Gastrocnemius medialis (tissue), 4 donors: ENCODE measurements around the gene SMOC2. TPM values are rescaled to one million over a fixed set of nuclear protein-coding genes. Genes with fewer than 3 reads are reported as not detected.
A peak's percentile ranks its signal among the peaks of the same experiment; 100 is the strongest.

ENCODE experiments used
- ATAC-seq, 2 donors: fragments of 150-250 bp; one replicate each; pipeline ENCODE4 v1.9.1; 2016
- DNase-seq, 2 donors: peaks; one replicate each; pipeline ENCODE4 v3.0.0-alpha.2; 2019
- H3K27ac ChIP-seq, 4 donors: fragments of 200-600 bp; sonication (generic); 1 replicate in 1 of 4; 2 replicates in 3 of 4; pipeline ENCODE4 v1.5.1; 2016 to 2018; ENCODE audit warnings: mild to moderate bottlenecking in 2 of 4, moderate library complexity in 1 of 4
- H3K27me3 ChIP-seq, 3 donors: fragments of 200-600 bp; sonication (generic) in 2 of 3; 1 replicate in 1 of 3; 2 replicates in 2 of 3; pipeline versions ENCODE4 v1.5.1 to v1.6.0; 2016 to 2019; ENCODE audit warnings: mild to moderate bottlenecking in 1 of 3, moderate library complexity in 1 of 3
- H3K36me3 ChIP-seq, 2 donors: fragments of 200-600 bp; sonication (generic) in 1 of 2; one replicate each; pipeline ENCODE4 v1.5.1; 2017 to 2018
- H3K4me1 ChIP-seq, 2 donors: fragments of 200-600 bp; sonication (generic) in 1 of 2; one replicate each; pipeline ENCODE4 v1.5.1; 2016 to 2017; ENCODE audit warnings: mild to moderate bottlenecking in 2 of 2
- H3K4me3 ChIP-seq, 4 donors: fragments of 200-600 bp; sonication (generic) in 3 of 4; 1 replicate in 1 of 4; 2 replicates in 3 of 4; pipeline ENCODE4 v1.5.1; 2016 to 2019; ENCODE audit warnings: mild to moderate bottlenecking in 2 of 4
- H3K9me3 ChIP-seq, 3 donors: fragments of 200-600 bp; sonication (generic) in 2 of 3; 1 replicate in 1 of 3; 2 replicates in 2 of 3; pipeline ENCODE4 v1.5.1; 2016 to 2019
- POLR2A ChIP-seq, 2 donors: fragments of 450-650 bp; IDR thresholded peaks; one replicate each; pipeline ENCODE4 v1.6.1; 2017; ENCODE audit warnings: antibody characterized with exemption in 2 of 2, mild to moderate bottlenecking in 2 of 2, moderate library complexity in 2 of 2
- in situ Hi-C, 4 donors: fragments of 200-750 bp; cut with MboI; loops; one replicate each; pipeline versions ENCODE4 v1.15.0 to v1.8.0; 2017; ENCODE audit warnings: low sequenced_read_pairs in 4 of 4
- intact Hi-C: fragments of 100-400 bp; cut with DNase I; formaldehyde crosslinking; loops from one replicate; pipeline ENCODE4 v1.15.1; 2023; ENCODE audit warnings: low total_unique reads
- total RNA-seq, 4 donors: library from RNA; depleted of rRNA; stranded (reverse); fragments of >200 nt; gene quantifications; one replicate each; pipeline versions ENCODE4 v1.1.0 to v1.2.3, GENCODE V29; 2016
- TF ChIP-seq, protein P1 (sequence below), 5 experiments: fragments of 450-650 bp in 3 of 5; fragments of 200-600 bp in 2 of 5; sonication (generic) in 2 of 5; IDR thresholded peaks in 4 of 5; conservative IDR thresholded peaks in 1 of 5; 1 replicate in 4 of 5; 2 replicates in 1 of 5; pipeline ENCODE4 v1.5.1; 2016 to 2019; ENCODE audit warnings: antibody characterized with exemption in 5 of 5, mild to moderate bottlenecking in 3 of 5, moderate library complexity in 3 of 5

The SMOC2 gene
- total RNA-seq, 4 donors from 2014 or later, result 7.2 to 34.4 (median 16.5) TPM

DNA sequence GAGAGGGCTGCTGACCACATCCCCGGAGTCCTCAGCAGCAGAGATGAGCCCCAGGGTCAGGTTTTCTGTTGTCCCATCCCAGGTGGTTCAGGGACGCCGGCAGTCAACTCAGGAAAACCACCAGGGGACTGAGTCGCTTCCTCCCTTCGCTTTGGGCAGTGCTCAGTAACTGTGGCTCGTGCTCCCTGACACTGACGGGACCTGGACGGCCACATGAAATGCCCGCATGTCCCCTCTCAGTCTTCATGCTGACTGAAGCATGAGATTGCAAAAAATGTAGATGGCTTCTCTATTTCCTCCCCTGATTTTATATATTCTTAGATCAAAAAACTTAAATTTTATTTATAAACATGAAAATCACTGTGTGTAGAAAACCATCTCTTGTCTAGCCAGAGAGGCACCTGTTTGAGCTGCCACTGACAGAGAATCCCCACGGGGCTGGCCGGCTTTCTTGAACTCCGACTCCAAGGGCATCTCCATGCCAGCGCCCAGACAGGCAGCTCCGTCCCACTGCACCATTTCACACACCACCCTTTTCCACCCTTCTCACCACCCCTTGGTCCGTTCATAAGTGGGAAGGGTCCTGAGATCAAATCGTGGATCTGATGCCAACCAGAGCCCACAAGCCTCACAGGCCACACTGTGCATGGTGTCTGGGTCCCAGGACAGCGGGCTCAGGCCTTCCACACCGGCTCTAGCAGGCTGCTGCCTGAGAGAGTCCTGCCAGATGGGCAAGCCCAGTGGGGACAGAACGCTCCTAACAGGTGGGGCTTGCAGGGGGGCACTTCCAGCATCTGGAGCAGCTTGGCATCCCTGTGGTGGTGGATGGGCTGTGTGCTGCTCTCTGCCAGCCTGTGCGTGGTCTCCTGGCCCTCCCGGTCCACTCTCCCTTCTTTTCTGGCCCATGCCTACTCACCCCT lies 98.2 kb downstream of the SMOC2 start:
- no peak overlapping the region for H3K4me3 ChIP-seq
- peak overlapping the region in 2 of 4 donors; percentile 4 to 13 for H3K27ac ChIP-seq
- H3K27me3 ChIP-seq, result no peaks in the 10 kb centered on the region
- intact Hi-C loops (no loop called here), in situ Hi-C loops (no loop called here)
- TF ChIP-seq POLR2A (IDR thresholded peaks at IDR 0.05), result no peak
- TF ChIP-seq, protein P1, sequence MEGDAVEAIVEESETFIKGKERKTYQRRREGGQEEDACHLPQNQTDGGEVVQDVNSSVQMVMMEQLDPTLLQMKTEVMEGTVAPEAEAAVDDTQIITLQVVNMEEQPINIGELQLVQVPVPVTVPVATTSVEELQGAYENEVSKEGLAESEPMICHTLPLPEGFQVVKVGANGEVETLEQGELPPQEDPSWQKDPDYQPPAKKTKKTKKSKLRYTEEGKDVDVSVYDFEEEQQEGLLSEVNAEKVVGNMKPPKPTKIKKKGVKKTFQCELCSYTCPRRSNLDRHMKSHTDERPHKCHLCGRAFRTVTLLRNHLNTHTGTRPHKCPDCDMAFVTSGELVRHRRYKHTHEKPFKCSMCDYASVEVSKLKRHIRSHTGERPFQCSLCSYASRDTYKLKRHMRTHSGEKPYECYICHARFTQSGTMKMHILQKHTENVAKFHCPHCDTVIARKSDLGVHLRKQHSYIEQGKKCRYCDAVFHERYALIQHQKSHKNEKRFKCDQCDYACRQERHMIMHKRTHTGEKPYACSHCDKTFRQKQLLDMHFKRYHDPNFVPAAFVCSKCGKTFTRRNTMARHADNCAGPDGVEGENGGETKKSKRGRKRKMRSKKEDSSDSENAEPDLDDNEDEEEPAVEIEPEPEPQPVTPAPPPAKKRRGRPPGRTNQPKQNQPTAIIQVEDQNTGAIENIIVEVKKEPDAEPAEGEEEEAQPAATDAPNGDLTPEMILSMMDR (IDR thresholded peaks at IDR 0.05 in 4 of 5, conservative IDR thresholded peaks at IDR 0.05 in 1 of 5), result no peak
- H3K4me1 ChIP-seq, result peaks cover 8 to 19% of the 10 kb centered on the region in 2 donors
- H3K36me3 ChIP-seq, result no peaks in the 10 kb centered on the region
- no peaks in the 10 kb centered on the region for H3K9me3 ChIP-seq
- ATAC-seq, result no peak
- DNase-seq, result no peak

DNA sequence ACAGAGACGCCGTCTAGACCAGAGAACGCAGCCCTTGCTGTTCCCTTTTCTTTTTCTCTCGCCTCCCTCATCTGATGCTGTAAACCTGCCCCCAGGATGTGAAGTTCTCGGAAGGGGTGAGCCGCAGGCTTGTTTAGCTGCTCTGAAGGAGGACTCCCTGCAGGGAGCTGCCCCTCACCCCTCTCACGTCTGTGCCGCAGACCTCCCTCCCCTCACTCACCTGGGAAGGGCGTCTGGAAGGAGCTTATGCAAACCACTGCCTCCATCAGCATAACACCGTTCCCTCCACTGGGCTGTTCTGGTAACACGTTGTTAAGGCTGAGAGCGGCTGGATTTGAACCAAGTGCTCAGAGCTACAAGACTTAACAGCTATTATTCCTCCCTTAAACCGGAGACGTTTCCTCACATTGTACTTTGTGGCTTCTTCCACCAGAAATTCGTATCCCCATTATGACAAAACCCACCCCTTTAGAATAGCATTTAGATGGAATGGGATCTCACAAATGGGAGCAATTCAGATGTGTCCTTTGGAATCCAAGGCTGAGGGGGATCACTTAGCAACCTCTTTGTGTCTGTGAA lies 99.8 kb downstream of the SMOC2 start:
- TF ChIP-seq, protein P1 (IDR thresholded peaks at IDR 0.05 in 4 of 5, conservative IDR thresholded peaks at IDR 0.05 in 1 of 5), result no peak
- Histone ChIP-seq H3K27ac (peak overlapping the region in 3 of 4 donors; percentile 5 to 44 (median 10)), H3K4me3 (no peak overlapping the region), H3K27me3 (no peaks in the 10 kb centered on the region), H3K9me3 (no peaks in the 10 kb centered on the region), H3K36me3 (no peaks in the 10 kb centered on the region), H3K4me1 (peaks cover 8 to 19% of the 10 kb centered on the region in 2 donors)
- ATAC-seq (no peak), DNase-seq (no peak)
- intact Hi-C loops (no loop called here), in situ Hi-C loops (no loop called here)

DNA sequence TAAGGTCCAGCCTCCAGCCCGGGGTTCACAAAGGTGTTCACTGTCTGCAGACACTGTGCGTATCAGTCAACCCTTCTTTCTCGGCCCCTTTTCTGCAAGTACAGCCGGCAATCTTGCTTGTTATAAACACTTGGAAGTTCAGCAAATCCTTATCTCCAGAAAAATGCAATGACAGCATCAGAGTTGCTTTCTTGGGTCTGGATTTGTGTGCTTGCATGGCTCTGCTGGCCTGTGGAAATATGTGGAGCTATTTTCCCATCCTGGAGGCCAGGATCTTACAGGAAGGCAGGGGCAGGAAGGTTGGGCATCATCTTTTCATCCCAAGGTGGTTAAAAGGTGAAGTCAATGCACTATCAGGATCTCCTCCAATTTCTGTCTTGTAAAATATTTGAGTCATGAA lies 100.3 kb downstream of the SMOC2 start:
- intact Hi-C loops (no loop called here), in situ Hi-C loops (no loop called here)
- H3K36me3 ChIP-seq, result no peaks in the 10 kb centered on the region
- ATAC-seq (no peak), DNase-seq (no peak)
- H3K4me1 ChIP-seq, result peaks cover 8 to 19% of the 10 kb centered on the region in 2 donors
- H3K27ac ChIP-seq, result peak overlapping the region in 3 of 4 donors; percentile 5 to 45 (median 44)
- TF ChIP-seq POLR2A (IDR thresholded peaks at IDR 0.05), result no peak
- TF ChIP-seq, protein P1 (IDR thresholded peaks at IDR 0.05 in 4 of 5, conservative IDR thresholded peaks at IDR 0.05 in 1 of 5), result no peak
- H3K4me3 ChIP-seq, result no peak overlapping the region
- no peaks in the 10 kb centered on the region for H3K27me3 ChIP-seq
- H3K9me3 ChIP-seq, result no peaks in the 10 kb centered on the region

DNA sequence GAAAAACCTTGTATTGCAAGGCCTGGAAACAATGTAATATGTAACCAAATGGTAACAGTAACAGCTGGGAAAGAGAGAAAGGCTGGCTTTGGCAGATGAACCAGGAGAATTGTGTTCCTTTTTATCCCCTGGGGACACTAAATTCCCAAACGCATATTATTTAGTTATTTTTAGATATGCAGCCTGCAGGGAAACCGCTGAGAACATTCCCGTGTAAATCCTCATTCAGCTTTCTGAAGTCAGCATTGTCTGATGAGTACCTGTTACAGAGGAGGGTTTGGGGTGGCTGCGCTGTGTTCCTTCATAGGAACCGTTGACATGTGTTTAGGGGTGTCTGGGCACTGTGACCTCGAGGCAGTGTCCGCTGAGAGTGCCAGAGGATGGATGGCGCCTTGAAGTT lies 101.3 kb downstream of the SMOC2 start:
- Histone ChIP-seq H3K36me3 (no peaks in the 10 kb centered on the region), H3K9me3 (no peaks in the 10 kb centered on the region), H3K27me3 (no peaks in the 10 kb centered on the region), H3K4me1 (peaks cover 8 to 19% of the 10 kb centered on the region in 2 donors), H3K27ac (peak overlapping the region in 2 of 4 donors; percentile 32 to 44), H3K4me3 (no peak overlapping the region)
- in situ Hi-C loops, result no loop called here
- no peak for DNase-seq
- intact Hi-C loops, result no loop called here
- TF ChIP-seq, protein P1 (IDR thresholded peaks at IDR 0.05 in 4 of 5, conservative IDR thresholded peaks at IDR 0.05 in 1 of 5), result no peak
- TF ChIP-seq POLR2A (IDR thresholded peaks at IDR 0.05), result no peak
- peak; percentile 50 to 56 for ATAC-seq
